ENCODE results near the gene HOXD4. TPM values are rescaled to one million over a fixed set of nuclear protein-coding genes. Genes with fewer than 3 reads are reported as not detected.

The HOXD4 gene
- total RNA-seq, 1 experiment from 2014 or later, result 1.4 TPM

GRCh38 chr2:176155356-176156044, 4.2 kb downstream of the HOXD4 start:
- Histone ChIP-seq H3K27me3 (ENCODE audit: control insufficient read depth, insufficient read depth, low read length) (peaks cover 2% of the 10 kb centered on the region; the same call in 1 of the 2 replicates), H3K27ac (ENCODE audit: low read length) (no peak overlapping the region), H3K4me3 (ENCODE audit: low read depth in 2 of 2, low read length in 2 of 2) (no peak overlapping the region), H3K4me1 (ENCODE audit: control insufficient read depth, insufficient read depth, low read length) (peaks cover 3% of the 10 kb centered on the region; the same call in 1 of the 2 replicates), H3K36me3 (ENCODE audit: control insufficient read depth, insufficient read depth, low read length) (no peaks in the 10 kb centered on the region), H3K9me3 (ENCODE audit: control insufficient read depth, insufficient read depth, low read depth, low read length) (no peaks in the 10 kb centered on the region)
- ChIA-PET CTCF (interaction anchor here (0.6 to 1.5 kb wide), 2 partner anchors 300 to 1900 kb away, joined by 3 to 5 read pairs; no protein-coding TSS in a partner anchor), POLR2A (no interaction called here)
- ATAC-seq (no peak), DNase-seq (ENCODE audit: low read depth, low spot score) (no peak)
- no TSS peak for BruUV-seq (replicated peaks)
- in situ Hi-C loops (cut with HindIII; ENCODE audit: low pct_unique_long_range_greater_than_20kb, low sequenced_read_pairs), result no loop called here
- TF ChIP-seq CTCF (IDR thresholded peaks at IDR 0.05), result no peak
- TF ChIP-seq TCF7L2 (IDR thresholded peaks at IDR 0.05; ENCODE audit: low read depth, low read length), result no peak
- TF ChIP-seq POLR2AphosphoS5 (IDR thresholded peaks at IDR 0.05; ENCODE audit: low read depth, low read length), result no peak
- TF ChIP-seq REST (IDR thresholded peaks at IDR 0.05; ENCODE audit: insufficient read depth in 1 of 2, low read depth in 2 of 2, low read length in 1 of 2), result no peak
- TF ChIP-seq SIN3A (IDR thresholded peaks at IDR 0.05; ENCODE audit: borderline replicate concordance, insufficient read depth, low read depth, low read length), result no peak
- intact Hi-C loops (cut with micrococcal nuclease; ENCODE audit: unreplicated experiment), result no loop called here

- CTCF ChIA-PET, result interaction anchor here (1.5 kb wide), 1 partner anchor 299 kb away, joined by 5 read pairs; no protein-coding TSS in a partner anchor
Measured at GRCh38 chr2:176156301-176156806, 5.0 kb downstream of the HOXD4 start.

More at GRCh38 chr2:176156301-176156806, 5.0 kb downstream of the HOXD4 start:
- no peak overlapping the region for H3K27ac ChIP-seq (ENCODE audit: low read length)
- peaks cover 3% of the 10 kb centered on the region; the same call in 1 of the 2 replicates for H3K4me1 ChIP-seq (ENCODE audit: control insufficient read depth, insufficient read depth, low read length)
- ATAC-seq (no peak), DNase-seq (ENCODE audit: low read depth, low spot score) (no peak)
- BruUV-seq (replicated peaks), result no TSS peak
- H3K4me3 ChIP-seq (ENCODE audit: low read depth in 2 of 2, low read length in 2 of 2), result no peak overlapping the region
- H3K9me3 ChIP-seq (ENCODE audit: control insufficient read depth, insufficient read depth, low read depth, low read length), result no peaks in the 10 kb centered on the region
- POLR2A ChIA-PET, result interaction anchor here (0.5 kb wide), 1 partner anchor 1052 kb away, joined by 3 read pairs; no protein-coding TSS in a partner anchor
- TF ChIP-seq POLR2AphosphoS5 (IDR thresholded peaks at IDR 0.05; ENCODE audit: low read depth, low read length), result no peak
- no peak for TF ChIP-seq SIN3A (IDR thresholded peaks at IDR 0.05; ENCODE audit: borderline replicate concordance, insufficient read depth, low read depth, low read length)
- no peak for TF ChIP-seq CTCF (IDR thresholded peaks at IDR 0.05)
- TF ChIP-seq REST (IDR thresholded peaks at IDR 0.05; ENCODE audit: insufficient read depth in 1 of 2, low read depth in 2 of 2, low read length in 1 of 2), result no peak
- TF ChIP-seq TCF7L2 (IDR thresholded peaks at IDR 0.05; ENCODE audit: low read depth, low read length), result no peak
- in situ Hi-C loops (cut with HindIII; ENCODE audit: low pct_unique_long_range_greater_than_20kb, low sequenced_read_pairs), result no loop called here
- intact Hi-C loops (cut with micrococcal nuclease; ENCODE audit: unreplicated experiment), result no loop called here
- no peaks in the 10 kb centered on the region for H3K36me3 ChIP-seq (ENCODE audit: control insufficient read depth, insufficient read depth, low read length)
- H3K27me3 ChIP-seq (ENCODE audit: control insufficient read depth, insufficient read depth, low read length), result peaks cover 2% of the 10 kb centered on the region; the same call in 1 of the 2 replicates
